WERI-Rb-1 (cell line): ENCODE measurements around the gene MPP3.

Experiments used
- DNase-seq: peaks from one replicate; pipeline ENCODE4 v3.0.0-alpha.2; 2020
- H3K27ac ChIP-seq: fragments of 250-450 bp; sonication (Bioruptor Pico); 2 replicates; pipeline ENCODE4 v1.5.1; 2020; ENCODE audit warnings: mild to moderate bottlenecking, moderate library complexity
- H3K27me3 ChIP-seq: fragments of 250-450 bp; sonication (Bioruptor Pico); 2 replicates; pipeline ENCODE4 v1.5.1; 2021; ENCODE audit warnings: mild to moderate bottlenecking, low read depth, moderate library complexity; ENCODE audit not compliant: insufficient read depth, severe bottlenecking
- H3K36me3 ChIP-seq: fragments of 250-450 bp; sonication (Bioruptor Pico); 2 replicates; pipeline ENCODE4 v1.5.1; 2020; ENCODE audit warnings: mild to moderate bottlenecking, moderate library complexity
- H3K4me3 ChIP-seq: 2 replicates; pipeline ENCODE4 v1.5.1; 2011; ENCODE audit warnings: low read depth, mild to moderate bottlenecking, control low read depth, low read length
- H3K9me3 ChIP-seq: fragments of 250-450 bp; sonication (Bioruptor Pico); 2 replicates; pipeline ENCODE4 v1.5.1; 2021; ENCODE audit warnings: mild to moderate bottlenecking, moderate library complexity; ENCODE audit not compliant: severe bottlenecking
- TF ChIP-seq, protein P1 (sequence below): IDR thresholded peaks from 2 replicates; pipeline ENCODE4 v1.5.1; 2011; ENCODE audit warnings: low read depth, mild to moderate bottlenecking, control low read depth, inconsistent platforms, low read length

Gene MPP3

DNA sequence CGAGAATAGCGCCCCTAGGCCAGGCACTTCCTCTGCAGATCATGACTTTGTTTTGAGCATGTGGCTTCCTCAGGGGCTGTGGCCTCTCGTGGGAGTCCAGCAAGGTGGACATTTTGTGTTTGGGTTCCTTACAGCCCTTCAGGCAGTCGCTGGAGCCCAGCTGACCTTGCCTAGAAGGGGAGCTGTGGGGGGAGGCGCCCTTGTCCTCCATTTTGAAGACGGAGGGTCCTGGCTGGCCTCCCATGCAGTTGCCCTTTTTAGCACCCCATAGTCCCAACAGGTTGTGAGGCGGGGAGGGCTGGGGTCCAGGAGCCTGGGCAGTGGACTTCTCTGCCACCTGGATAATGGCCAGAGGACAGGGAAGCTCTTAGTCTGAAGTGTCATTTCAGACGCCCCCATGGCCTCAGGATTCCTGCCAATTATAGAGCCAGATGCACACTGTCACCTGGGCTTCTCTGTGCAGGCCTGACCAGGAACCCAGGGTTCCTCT is 75.7 kb downstream of the MPP3 start:
- no peaks in the 10 kb centered on the region for H3K27me3 ChIP-seq
- TF ChIP-seq, protein P1, sequence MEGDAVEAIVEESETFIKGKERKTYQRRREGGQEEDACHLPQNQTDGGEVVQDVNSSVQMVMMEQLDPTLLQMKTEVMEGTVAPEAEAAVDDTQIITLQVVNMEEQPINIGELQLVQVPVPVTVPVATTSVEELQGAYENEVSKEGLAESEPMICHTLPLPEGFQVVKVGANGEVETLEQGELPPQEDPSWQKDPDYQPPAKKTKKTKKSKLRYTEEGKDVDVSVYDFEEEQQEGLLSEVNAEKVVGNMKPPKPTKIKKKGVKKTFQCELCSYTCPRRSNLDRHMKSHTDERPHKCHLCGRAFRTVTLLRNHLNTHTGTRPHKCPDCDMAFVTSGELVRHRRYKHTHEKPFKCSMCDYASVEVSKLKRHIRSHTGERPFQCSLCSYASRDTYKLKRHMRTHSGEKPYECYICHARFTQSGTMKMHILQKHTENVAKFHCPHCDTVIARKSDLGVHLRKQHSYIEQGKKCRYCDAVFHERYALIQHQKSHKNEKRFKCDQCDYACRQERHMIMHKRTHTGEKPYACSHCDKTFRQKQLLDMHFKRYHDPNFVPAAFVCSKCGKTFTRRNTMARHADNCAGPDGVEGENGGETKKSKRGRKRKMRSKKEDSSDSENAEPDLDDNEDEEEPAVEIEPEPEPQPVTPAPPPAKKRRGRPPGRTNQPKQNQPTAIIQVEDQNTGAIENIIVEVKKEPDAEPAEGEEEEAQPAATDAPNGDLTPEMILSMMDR, result no peak
- no peaks in the 10 kb centered on the region for H3K36me3 ChIP-seq
- no peak overlapping the region for H3K4me3 ChIP-seq
- DNase-seq, result no peak
- no peaks in the 10 kb centered on the region for H3K9me3 ChIP-seq
- H3K27ac ChIP-seq, result no peak overlapping the region

- H3K27me3 ChIP-seq, result no peaks in the 10 kb centered on the region
- TF ChIP-seq, protein P1, result no peak
- DNase-seq, result no peak
Observed at GRCh38 chr17:43756201-43756600, 76.7 kb downstream of the MPP3 start.

DNA sequence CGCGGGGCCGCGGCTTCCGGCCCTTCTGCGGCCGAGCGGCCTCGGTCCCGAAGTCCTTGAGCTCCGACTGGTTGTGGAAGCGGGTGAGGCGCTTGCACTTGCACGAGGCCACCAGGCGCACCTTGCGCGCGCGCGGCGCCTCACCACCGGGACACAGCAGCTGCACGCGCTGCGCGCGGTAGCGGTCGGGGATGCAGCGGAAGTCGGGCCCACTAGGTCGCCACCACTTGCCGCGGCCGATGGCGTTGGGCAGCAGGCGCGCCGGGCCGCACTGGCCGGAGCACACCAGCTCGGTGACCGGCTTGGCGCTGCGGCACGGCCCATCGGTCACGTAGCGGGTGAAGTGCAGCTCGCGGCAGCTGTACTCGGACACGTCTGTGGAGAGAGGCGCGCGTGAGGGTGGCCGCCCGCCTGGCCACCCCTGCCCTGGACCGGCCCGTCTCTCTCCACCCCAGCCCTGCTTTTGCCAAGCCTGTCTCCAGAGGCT is 77.5 kb downstream of the MPP3 start:
- H3K9me3 ChIP-seq, result no peaks in the 10 kb centered on the region
- no peaks in the 10 kb centered on the region for H3K27me3 ChIP-seq
- no peaks in the 10 kb centered on the region for H3K36me3 ChIP-seq
- TF ChIP-seq, protein P1, result no peak
- H3K4me3 ChIP-seq, result no peak overlapping the region
- no peak overlapping the region for H3K27ac ChIP-seq
- no peak for DNase-seq

More at GRCh38 chr17:43756201-43756600, 76.7 kb downstream of the MPP3 start:
- Histone ChIP-seq H3K4me3 (no peak overlapping the region), H3K9me3 (no peaks in the 10 kb centered on the region), H3K36me3 (no peaks in the 10 kb centered on the region), H3K27ac (no peak overlapping the region)

GRCh38 chr17:43754947-43755346 is 78.0 kb downstream of the MPP3 start:
- Histone ChIP-seq H3K27ac (no peak overlapping the region), H3K27me3 (no peaks in the 10 kb centered on the region), H3K36me3 (no peaks in the 10 kb centered on the region), H3K9me3 (no peaks in the 10 kb centered on the region), H3K4me3 (no peak overlapping the region)
- TF ChIP-seq, protein P1, result no peak
- DNase-seq, result no peak

DNA sequence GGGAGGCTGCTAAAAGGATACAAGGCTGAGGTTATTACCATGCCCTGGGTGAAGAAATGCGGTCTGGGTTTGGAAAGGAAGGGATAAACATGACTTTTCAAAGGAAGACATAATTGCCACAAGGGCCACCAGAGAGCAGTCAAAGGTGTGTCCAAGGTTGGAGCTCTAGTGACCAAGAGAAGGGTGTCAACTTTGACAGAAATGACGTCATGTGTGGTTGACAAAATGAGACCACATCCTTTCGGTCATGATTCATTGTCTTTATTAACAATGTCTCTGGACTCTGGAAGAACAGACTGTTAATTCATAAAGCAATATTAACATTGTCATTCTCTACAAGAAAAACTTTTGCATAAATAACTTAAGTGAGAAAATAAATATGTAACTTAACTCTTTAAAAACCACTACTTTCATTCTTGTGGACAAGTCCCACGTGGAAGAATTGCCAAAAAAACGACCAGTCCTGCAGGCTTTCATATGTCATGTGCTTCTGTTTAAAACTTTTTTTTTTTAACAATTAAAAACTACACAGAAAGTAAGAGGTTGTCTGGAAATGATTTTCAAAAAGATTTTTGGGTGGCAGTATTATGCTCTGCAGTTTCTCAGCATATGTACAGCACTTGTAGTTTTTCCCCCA is 79.3 kb downstream of the MPP3 start:
- TF ChIP-seq, protein P1, result no peak
- Histone ChIP-seq H3K27me3 (no peaks in the 10 kb centered on the region), H3K36me3 (no peaks in the 10 kb centered on the region), H3K9me3 (no peaks in the 10 kb centered on the region), H3K4me3 (no peak overlapping the region), H3K27ac (no peak overlapping the region)
- DNase-seq, result no peak
